OCI-LY3 (cell line): ENCODE data around the gene ZMYND10.

Experiments
- H2AFZ ChIP-seq: fragments of 200-600, 300-600 bp; shearing (Covaris generic); 2 replicates; pipeline ENCODE4 v1.6.0; 2014; ENCODE audit warnings: antibody characterized with exemption, low read depth, low read length
- H3K27ac ChIP-seq: fragments of 200-600, 300-600 bp; sonication (generic); 2 replicates; pipeline ENCODE4 v1.5.1; 2014; ENCODE audit warnings: mild to moderate bottlenecking, low read length, moderate library complexity, mixed read lengths
- H3K27me3 ChIP-seq: fragments of 200-600, 300-600 bp; sonication (generic); 2 replicates; pipeline ENCODE4 v1.6.1; 2014; ENCODE audit warnings: low read depth, low read length, mixed read lengths
- H3K36me3 ChIP-seq: fragments of 200-600, 300-600 bp; sonication (generic); replicated peaks from 2 replicates; pipeline ENCODE3; 2014; ENCODE audit warnings: low read depth, low read length, mixed read lengths
- H3K4me1 ChIP-seq: fragments of 300-600, 200-600 bp; sonication (generic); 2 replicates; pipeline ENCODE4 v1.6.1; 2014; ENCODE audit warnings: low read length, mixed read lengths
- H3K4me2 ChIP-seq: fragments of 200-600, 300-600 bp; sonication (generic); 2 replicates; pipeline ENCODE4 v1.6.1; 2014; ENCODE audit warnings: low read length, mixed read lengths
- H3K4me3 ChIP-seq: fragments of 300-600, 200-600 bp; sonication (generic); 2 replicates; pipeline ENCODE4 v1.5.1; 2014; ENCODE audit warnings: antibody characterized with exemption, mild to moderate bottlenecking, low read length, moderate library complexity
- H3K79me2 ChIP-seq: fragments of 300-600, 200-600 bp; shearing (Covaris generic); 2 replicates; pipeline ENCODE4 v1.6.1; 2014; ENCODE audit warnings: mild to moderate bottlenecking, low read length, mixed read lengths
- H3K9ac ChIP-seq: fragments of 300-600, 200-600 bp; shearing (Covaris generic); 2 replicates; pipeline ENCODE4 v1.6.0; 2014; ENCODE audit warnings: mild to moderate bottlenecking, low read length, moderate library complexity
- H3K9me3 ChIP-seq: fragments of 200-600, 300-600 bp; shearing (Covaris generic); 2 replicates; pipeline ENCODE4 v1.6.1; 2014; ENCODE audit warnings: low read length, mixed read lengths; ENCODE audit not compliant: insufficient read depth
- H4K20me1 ChIP-seq: fragments of 200-600, 300-600 bp; sonication (generic); 2 replicates; pipeline ENCODE4 v1.6.1; 2016; ENCODE audit warnings: low read length, mixed read lengths; ENCODE audit not compliant: insufficient read depth
- CTCF ChIP-seq: fragments of 200-600, 300-600 bp; sonication (generic); IDR thresholded peaks from 2 replicates; pipeline ENCODE4 v1.5.1; 2014; ENCODE audit warnings: antibody characterized with exemption, low read length, low read depth
- EZH2phosphoT487 ChIP-seq: fragments of 200-600 bp; shearing (Covaris generic); IDR thresholded peaks from 2 replicates; pipeline ENCODE4 v1.6.1; 2018; ENCODE audit warnings: antibody characterized with exemption, mixed run types, low read depth

The ZMYND10 gene

DNA sequence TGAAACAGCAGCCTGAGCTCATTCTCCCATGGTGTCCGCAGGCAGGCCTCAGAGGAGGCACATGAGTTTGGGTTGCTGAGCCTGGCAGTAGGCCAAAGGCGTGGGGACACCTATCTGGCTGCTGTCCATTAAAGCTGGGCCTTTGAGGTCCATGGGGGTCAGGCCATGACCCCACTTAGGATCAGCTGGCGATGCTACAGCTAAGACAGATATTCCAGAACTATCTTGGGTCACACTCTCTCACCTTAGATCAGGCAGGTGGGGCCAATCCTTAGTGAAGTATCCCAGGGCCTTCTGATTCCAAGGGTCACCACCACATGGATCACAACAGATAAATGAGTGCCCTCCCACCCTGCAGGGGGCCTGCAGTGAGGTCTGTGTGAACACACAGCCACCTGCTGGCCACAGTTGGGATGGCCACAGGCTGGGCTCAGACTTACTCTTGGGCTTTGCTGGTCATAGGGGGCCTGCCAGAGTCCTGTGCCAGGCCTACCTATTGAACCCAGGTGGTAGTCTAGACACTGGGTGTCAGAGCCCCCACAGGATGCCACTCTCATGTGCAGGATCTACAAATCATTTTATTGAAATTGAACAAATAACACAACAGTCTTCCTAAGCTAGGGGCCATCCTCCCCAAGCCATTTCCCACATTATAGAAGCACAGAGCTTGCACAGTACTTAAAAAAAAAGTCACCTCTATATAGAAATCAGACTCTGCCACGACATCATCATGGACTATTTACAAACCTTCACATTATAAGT is 21.0 kb downstream of the ZMYND10 start:
- Histone ChIP-seq H3K27me3 (no peaks in the 10 kb centered on the region), H2AFZ (no peak overlapping the region), H4K20me1 (no peaks in the 10 kb centered on the region), H3K4me1 (peaks cover 35% of the 10 kb centered on the region), H3K4me2 (no peak overlapping the region), H3K36me3 (peaks cover 11% of the 10 kb centered on the region), H3K9ac (no peak overlapping the region), H3K4me3 (no peak overlapping the region), H3K27ac (no peak overlapping the region), H3K9me3 (no peaks in the 10 kb centered on the region), H3K79me2 (peaks cover 33% of the 10 kb centered on the region)
- no peak for TF ChIP-seq EZH2phosphoT487
- TF ChIP-seq CTCF, result peak; percentile 86

DNA sequence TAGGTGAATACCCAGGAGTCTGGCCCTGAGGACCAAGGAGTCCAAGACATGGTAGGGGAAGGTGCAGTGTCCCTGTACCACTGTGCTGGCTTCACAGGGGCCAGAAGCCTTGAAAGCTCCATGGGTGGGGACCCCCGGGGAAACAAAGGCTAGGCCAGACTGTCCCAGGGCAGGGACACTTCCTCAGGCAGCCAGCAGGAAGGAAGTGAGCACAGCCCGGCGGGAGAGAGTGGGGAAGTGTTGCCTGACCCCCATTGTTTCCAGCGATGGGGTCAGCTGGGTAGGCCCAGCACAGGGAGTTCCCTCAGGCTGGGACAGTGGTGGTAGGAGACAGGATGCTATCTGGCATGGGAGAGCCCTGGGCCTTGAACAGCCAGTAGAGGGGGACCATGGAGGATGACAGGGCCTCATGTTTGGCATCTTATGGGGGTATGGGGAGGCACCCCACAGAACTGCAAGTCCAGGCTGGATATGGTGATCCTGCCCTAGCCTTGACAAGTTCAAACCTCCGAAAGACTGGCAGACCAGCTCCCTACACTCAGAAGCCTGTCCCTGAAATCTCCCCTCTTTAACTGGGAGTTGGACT is 21.8 kb downstream of the ZMYND10 start:
- H3K4me2 ChIP-seq, result no peak overlapping the region
- peaks cover 16% of the 10 kb centered on the region for H3K36me3 ChIP-seq
- H3K9me3 ChIP-seq, result no peaks in the 10 kb centered on the region
- no peak overlapping the region for H3K27ac ChIP-seq
- no peak overlapping the region for H3K9ac ChIP-seq
- no peaks in the 10 kb centered on the region for H3K27me3 ChIP-seq
- TF ChIP-seq EZH2phosphoT487 (no peak), CTCF (no peak)
- H2AFZ ChIP-seq, result no peak overlapping the region
- H4K20me1 ChIP-seq, result no peaks in the 10 kb centered on the region
- peaks cover 35% of the 10 kb centered on the region for H3K4me1 ChIP-seq
- H3K4me3 ChIP-seq, result no peak overlapping the region
- H3K79me2 ChIP-seq, result peaks cover 34% of the 10 kb centered on the region

DNA sequence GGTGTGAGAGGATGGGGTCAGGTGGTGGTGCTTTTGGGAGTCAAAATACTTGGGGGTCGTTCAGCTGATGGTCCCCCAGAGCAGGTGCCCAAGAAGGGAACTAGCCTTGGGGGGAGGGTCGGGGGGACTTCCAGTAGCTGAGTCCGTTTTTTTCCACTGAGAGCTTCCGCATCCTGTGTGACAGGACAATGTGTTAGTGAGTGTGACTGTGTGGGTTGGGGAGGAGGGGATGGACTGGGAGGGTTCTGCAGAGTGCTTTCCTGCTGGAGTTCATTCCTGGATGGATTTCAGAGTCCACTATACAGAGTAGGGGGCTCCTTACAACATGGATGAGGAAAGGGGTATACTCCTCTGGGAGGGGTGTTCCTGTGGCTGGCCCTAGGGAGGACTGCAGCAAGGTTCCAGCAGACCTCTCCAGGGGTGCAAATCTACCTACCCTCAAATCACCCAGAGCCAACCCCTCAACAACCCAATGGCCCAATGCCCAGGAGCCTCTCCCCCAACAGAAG is 22.4 kb downstream of the ZMYND10 start:
- Histone ChIP-seq H3K9me3 (no peaks in the 10 kb centered on the region), H3K4me2 (no peak overlapping the region), H3K4me3 (no peak overlapping the region), H3K4me1 (peaks cover 31% of the 10 kb centered on the region), H3K79me2 (peaks cover 34% of the 10 kb centered on the region), H3K27ac (no peak overlapping the region), H4K20me1 (no peaks in the 10 kb centered on the region), H3K27me3 (no peaks in the 10 kb centered on the region), H2AFZ (no peak overlapping the region), H3K36me3 (peaks cover 18% of the 10 kb centered on the region), H3K9ac (no peak overlapping the region)
- TF ChIP-seq CTCF (no peak), EZH2phosphoT487 (no peak)

GRCh38 chr3:50322386-50323091 is 23.0 kb downstream of the ZMYND10 start, which contains the start of gene HYAL2:
TSS of gene HYAL2 (minus strand) at chr3:50322745. CDS start at chr3:50320489, 2,256 bp downstream.
- peak within 1 kb of the TSS; percentile 87 for H3K4me2 ChIP-seq
- H3K79me2 ChIP-seq, result peaks cover 29% of the 10 kb centered on the region
- H3K27ac ChIP-seq, result peak within 1 kb of the TSS; percentile 74
- peak within 1 kb of the TSS; percentile 84 for H3K4me3 ChIP-seq
- peak within 1 kb of the TSS; percentile 86 for H3K9ac ChIP-seq
- no peaks in the 10 kb centered on the region for H3K27me3 ChIP-seq
- peak within 1 kb of the TSS; percentile 93 for H2AFZ ChIP-seq
- peaks cover 22% of the 10 kb centered on the region for H3K36me3 ChIP-seq
- H3K9me3 ChIP-seq, result no peaks in the 10 kb centered on the region
- H3K4me1 ChIP-seq, result peaks cover 34% of the 10 kb centered on the region
- TF ChIP-seq CTCF (no peak), EZH2phosphoT487 (no peak)
- H4K20me1 ChIP-seq, result no peaks in the 10 kb centered on the region
